GM12878 (cell line): ENCODE results near the gene BRCA1. TPM values are rescaled to one million over a fixed set of nuclear protein-coding genes. Genes with fewer than 3 reads are reported as not detected.
"Not testable (repeated sequence)": the region's sequence is repeated elsewhere in the genome, so short reads cannot be mapped to it uniquely, and the experiment has no call there.

Experiments
- ATAC-seq: fragments of 200-7000 bp; cut with Tn5 transposase; 3 replicates; pipeline ENCODE4 v1.9.1; 2020; ENCODE audit warnings: mild to moderate bottlenecking, moderate library complexity
- BruUV-seq: library from RNA; stranded (reverse); fragments of 400-500 nt; replicated peaks from 2 replicates; lab custom pipeline; 2021; lab: Mats Ljungman, UMichigan
- CTCF ChIA-PET: fragments of 300-600 bp; sonication (Branson Sonifier 250); formaldehyde crosslinking; extraction: SDS; loops from one replicate; lab custom pipeline; 2021; ENCODE audit warnings: inconsistent platforms; lab: Yijun Ruan, JAX
- POLR2A ChIA-PET: fragments of 350-600 bp; formaldehyde crosslinking; extraction: SDS; loops from one replicate; lab custom pipeline; 2021; ENCODE audit warnings: inconsistent platforms; lab: Charles Lee
- RAD21 ChIA-PET: fragments of 300-600 bp; sonication (Branson Sonifier 250); formaldehyde crosslinking; loops from one replicate; lab custom pipeline; 2023; ENCODE audit warnings: antibody characterized with exemption; ENCODE audit not compliant: unreplicated experiment; lab: Charles Lee
- SMC1A ChIA-PET: fragments of 300-600 bp; sonication (Branson Sonifier 250); formaldehyde crosslinking; loops from one replicate; lab custom pipeline; 2023; ENCODE audit not compliant: unreplicated experiment, uncharacterized antibody; lab: Charles Lee
- DNase-seq: peaks from one replicate; pipeline ENCODE4 v3.0.0-alpha.2; 2011; ENCODE audit warnings: low read depth, low spot score
- FAIRE-seq: peaks from 3 replicates; lab custom pipeline; 2011; peaks lifted over from hg19 to GRCh38; lab: Jason Lieb, UNC
- H2AFZ ChIP-seq: 2 replicates; pipeline ENCODE4 v1.6.0; 2011; ENCODE audit warnings: low read depth, low read length, control low read depth; ENCODE audit not compliant: control insufficient read depth
- H3K27ac ChIP-seq: 2 replicates; pipeline ENCODE4 v1.5.1; 2011; ENCODE audit warnings: control low read depth; ENCODE audit not compliant: control insufficient read depth, insufficient read depth
- H3K27me3 ChIP-seq, 2 experiments: replicated peaks in 1 of 2; 2 replicates each; pipeline versions ENCODE4 v1.6.0 to v1.6.1; 2011; ENCODE audit warnings: low read length in 1 of 2; ENCODE audit not compliant: control insufficient read depth in 2 of 2, insufficient read depth in 2 of 2
- H3K36me3 ChIP-seq, 2 experiments: 2 replicates each; pipeline ENCODE4 v1.5.1; 2011; ENCODE audit warnings: low read length in 1 of 2; ENCODE audit not compliant: control insufficient read depth in 2 of 2, insufficient read depth in 2 of 2
- H3K4me1 ChIP-seq: 2 replicates; pipeline ENCODE4 v1.6.1; 2011; ENCODE audit warnings: mild to moderate bottlenecking, low read length, moderate library complexity, mixed read lengths; ENCODE audit not compliant: control insufficient read depth, insufficient read depth
- H3K4me2 ChIP-seq: 2 replicates; pipeline ENCODE4 v1.6.0; 2011; ENCODE audit warnings: control low read depth; ENCODE audit not compliant: control insufficient read depth, insufficient read depth
- H3K4me3 ChIP-seq: fragments of 200-600 bp; sonication (generic); 2 replicates; pipeline ENCODE4 v1.5.1; 2016
- H3K79me2 ChIP-seq: 2 replicates; pipeline ENCODE4 v1.6.0; 2011; ENCODE audit warnings: low read length; ENCODE audit not compliant: control insufficient read depth, insufficient read depth
- H3K9ac ChIP-seq: 2 replicates; pipeline ENCODE4 v1.8.0; 2011; ENCODE audit warnings: low read length, control low read depth, mixed read lengths; ENCODE audit not compliant: control insufficient read depth, insufficient read depth
- H3K9me3 ChIP-seq: replicated peaks from 3 replicates; pipeline ENCODE4 v1.5.1; 2011; ENCODE audit warnings: mild to moderate bottlenecking, low read length; ENCODE audit not compliant: control insufficient read depth, insufficient read depth
- H4K20me1 ChIP-seq: 2 replicates; pipeline ENCODE4 v1.6.0; 2011; ENCODE audit not compliant: control insufficient read depth, insufficient read depth
- CBFB ChIP-seq: IDR thresholded peaks from 2 replicates; pipeline ENCODE4 v1.6.1; 2016; ENCODE audit warnings: antibody characterized with exemption, low read depth
- CEBPB ChIP-seq, 2 experiments: fragments of 150-350 bp in 1 of 2; IDR thresholded peaks; 2 replicates each; pipeline ENCODE4 v1.6.1; 2012 to 2014; ENCODE audit warnings: low read depth in 2 of 2, low read length in 2 of 2, borderline replicate concordance in 1 of 2, inconsistent platforms in 1 of 2
- E2F4 ChIP-seq: IDR thresholded peaks from 2 replicates; pipeline ENCODE4 v1.6.1; 2012; ENCODE audit warnings: low read depth, low read length, improper control_type of control experiment
- LARP7 ChIP-seq: fragments of 450-650 bp; IDR thresholded peaks from 2 replicates; pipeline ENCODE4 v1.6.1; 2017; ENCODE audit warnings: mild to moderate bottlenecking
- MEF2A ChIP-seq: IDR thresholded peaks from 2 replicates; pipeline ENCODE4 v1.6.1; 2011; ENCODE audit warnings: low read depth, mild to moderate bottlenecking, low read length, moderate library complexity; ENCODE audit not compliant: insufficient read depth
- MTA2 ChIP-seq: fragments of 450-650 bp; IDR thresholded peaks from 2 replicates; pipeline ENCODE4 v1.6.1; 2016; ENCODE audit warnings: low read depth, mild to moderate bottlenecking, moderate library complexity
- MYB ChIP-seq: fragments of 150-350 bp; IDR thresholded peaks from 2 replicates; pipeline ENCODE4 v1.6.1; 2014; ENCODE audit warnings: mild to moderate bottlenecking, low read depth, low read length, borderline replicate concordance
- NBN ChIP-seq: fragments of 450-650 bp; IDR thresholded peaks from 2 replicates; pipeline ENCODE4 v1.6.1; 2016
- NR2C1 ChIP-seq: fragments of 450-650 bp; IDR thresholded peaks from 2 replicates; pipeline ENCODE4 v1.6.1; 2017; ENCODE audit warnings: antibody characterized with exemption, mild to moderate bottlenecking, moderate library complexity
- RFX5 ChIP-seq: IDR thresholded peaks from 2 replicates; pipeline ENCODE4 v1.6.1; 2011; ENCODE audit warnings: low read depth, low read length, improper control_type of control experiment
- SMAD1 ChIP-seq: fragments of 450-650 bp; IDR thresholded peaks from 2 replicates; pipeline ENCODE4 v1.6.1; 2018; ENCODE audit warnings: mild to moderate bottlenecking, low read depth; ENCODE audit not compliant: partially characterized antibody
- SP1 ChIP-seq: IDR thresholded peaks from one replicate; pipeline ENCODE4 v1.6.1; 2011; ENCODE audit warnings: low read depth, low read length
- SUZ12 ChIP-seq: fragments of 200-600 bp; sonication (generic); IDR thresholded peaks from one replicate; pipeline ENCODE4 v1.6.1; 2018; ENCODE audit warnings: antibody characterized with exemption, mild to moderate bottlenecking; ENCODE audit not compliant: unreplicated experiment
- YY1 ChIP-seq: IDR thresholded peaks from 2 replicates; pipeline ENCODE4 v1.6.1; 2011; ENCODE audit warnings: low read depth, mild to moderate bottlenecking, low read length
- ZNF384 ChIP-seq: IDR thresholded peaks from 2 replicates; pipeline ENCODE4 v1.6.1; 2012; ENCODE audit warnings: low read depth, mild to moderate bottlenecking, low read length, improper control_type of control experiment, borderline replicate concordance
- ZZZ3 ChIP-seq: IDR thresholded peaks from 2 replicates; pipeline ENCODE4 v1.6.1; 2011; ENCODE audit warnings: low read depth; ENCODE audit not compliant: control insufficient read depth, insufficient read length
- WGBS: methylation state at CpG from one replicate; pipeline ENCODE4 v1.1.6; 2016; ENCODE audit warnings: low lambda C conversion rate; ENCODE audit not compliant: insufficient replicate concordance, insufficient coverage; ENCODE audit errors: missing lambda C conversion rate; 5-methylcytosine and 5-hydroxymethylcytosine counted together
- in situ Hi-C: fragments of 300-500 bp; cut with MboI; formaldehyde crosslinking; loops from 9 replicates; pipeline ENCODE4 v1.14.3; 2018; ENCODE audit warnings: mixed read lengths
- intact Hi-C: fragments of 100-400 bp; cut with micrococcal nuclease; formaldehyde crosslinking; loops from one replicate; pipeline ENCODE4 v1.14.2; 2022; ENCODE audit not compliant: unreplicated experiment
- polyA plus RNA-seq, 11 experiments: library from polyadenylated mRNA; depleted of rRNA in 4 of 11; unstranded in 6 of 11; stranded (reverse) in 5 of 11; fragments of >200 nt; fragmentation: Nextera tagmentation in 4 of 11; fragmentation: Illumina TruSeq in 1 of 11; extraction: Ambion mirVana in 4 of 11; extraction: Trizol in 1 of 11; gene quantifications; 1 replicate in 1 of 11; 2 replicates in 10 of 11; pipeline versions ENCODE4 v1.2.1 to v1.2.3, GENCODE V29; 2011 to 2016; ENCODE audit warnings: inconsistent platforms in 2 of 11, missing spikeins in 2 of 11, low read depth in 1 of 11
- total RNA-seq, 4 experiments: library from RNA; depleted of rRNA in 3 of 4; stranded (reverse); fragments of >200 nt in 3 of 4; fragmentation: Illumina TruSeq in 1 of 4; extraction: Trizol in 1 of 4; gene quantifications; 2 replicates each; pipeline versions ENCODE4 v1.2.1 to v1.2.3, GENCODE V29; 2013 to 2021

Gene BRCA1
- total and polyA plus RNA-seq, 10 of the 15 experiments (the other 5 are each of a cell fraction or from before 2014, with no cell fraction given) = 16.8 to 71.2 (median 44.2) TPM

DNA sequence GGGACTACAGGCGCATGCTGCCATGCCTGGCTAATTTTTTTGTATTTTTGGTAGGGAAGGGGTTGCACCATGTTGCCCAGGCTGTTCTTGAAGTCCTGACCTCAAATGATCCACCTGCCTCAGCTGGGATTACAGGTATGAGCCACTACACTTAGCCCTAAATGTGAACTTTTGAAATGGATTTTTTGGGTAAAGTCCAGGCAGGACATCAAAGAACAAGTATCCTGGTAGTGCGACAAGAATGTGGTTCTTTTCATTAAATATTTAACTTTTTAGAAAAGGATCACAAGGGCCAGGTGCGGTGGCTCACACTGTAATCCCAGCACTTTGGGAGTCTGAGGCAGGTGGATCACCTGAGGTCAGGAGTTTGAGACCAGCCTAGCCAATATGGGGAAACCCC lies 30.5 kb upstream of the BRCA1 start:
- H3K4me2 ChIP-seq = no peak overlapping the region
- no peaks in the 10 kb centered on the region for H3K79me2 ChIP-seq
- WGBS = 100% methylated on average over 3 of the region's 3 CpGs
- DNase-seq = no peak
- H3K4me1 ChIP-seq = no peaks in the 10 kb centered on the region
- no peak overlapping the region for H2AFZ ChIP-seq
- POLR2A ChIA-PET = no interaction called here
- no peak overlapping the region for H3K9ac ChIP-seq
- TF ChIP-seq NR2C1 (no peak), CBFB (no peak), MEF2A (no peak), ZZZ3 (no peak), SP1 (no peak), SMAD1 (no peak), E2F4 (no peak), YY1 (no peak), SUZ12 (no peak), ZNF384 (no peak), NBN (no peak), MYB (no peak), MTA2 (no peak), CEBPB (IDR thresholded peaks at IDR 0.05; ENCODE audit: borderline replicate concordance in 1 of 2, low read depth in 2 of 2, low read length in 2 of 2) (no peak), RFX5 (no peak), LARP7 (no peak)
- SMC1A ChIA-PET = no interaction called here
- in situ Hi-C loops = loop anchor here (10.0 kb wide), 1 partner anchor 49 kb away; no protein-coding TSS in a partner anchor
- H4K20me1 ChIP-seq = no peaks in the 10 kb centered on the region
- H3K9me3 ChIP-seq = no peaks in the 10 kb centered on the region
- no peak overlapping the region for H3K27ac ChIP-seq
- RAD21 ChIA-PET = no interaction called here
- no peaks in the 10 kb centered on the region for H3K27me3 ChIP-seq
- H3K4me3 ChIP-seq = no peak overlapping the region
- H3K36me3 ChIP-seq = no peaks in the 10 kb centered on the region
- FAIRE-seq = no peak
- CTCF ChIA-PET = no interaction called here
- no TSS peak for BruUV-seq
- ATAC-seq = no peak
- intact Hi-C loops = no loop called here

GRCh38 chr17:43153197-43153835 lies 28.2 kb upstream of the BRCA1 start:
- POLR2A ChIA-PET = interaction anchor here (0.6 kb wide), 1 partner anchor 69 kb away, joined by 4 read pairs; no protein-coding TSS in a partner anchor
- H3K9ac ChIP-seq, H4K20me1 ChIP-seq, intact Hi-C loops, FAIRE-seq, H2AFZ ChIP-seq, ATAC-seq, H3K36me3 ChIP-seq, H3K27me3 ChIP-seq, H3K79me2 ChIP-seq, DNase-seq, CTCF ChIA-PET, H3K4me3 ChIP-seq, BruUV-seq, H3K27ac ChIP-seq, RAD21 ChIA-PET, SMC1A ChIA-PET, H3K4me2 ChIP-seq, H3K4me1 ChIP-seq, H3K9me3 ChIP-seq: not testable (repeated sequence)
- in situ Hi-C loops = loop anchor here (10.0 kb wide), 1 partner anchor 51 kb away; no protein-coding TSS in a partner anchor
- 85% methylated on average over 3 of the region's 3 CpGs for WGBS
